Measurements from ENCODE around the gene GDPD4. TPM values are rescaled to one million over a fixed set of nuclear protein-coding genes. Genes with fewer than 3 reads are reported as not detected.

The GDPD4 gene
- total RNA-seq, 1 donor from 2014 or later, result not detected

- peak; percentile 41 for DNase-seq (ENCODE audit: low read depth, low spot score)
These were observed 57.0 kb downstream of the GDPD4 start for GRCh38 chr11:77244277-77245027.

DNA sequence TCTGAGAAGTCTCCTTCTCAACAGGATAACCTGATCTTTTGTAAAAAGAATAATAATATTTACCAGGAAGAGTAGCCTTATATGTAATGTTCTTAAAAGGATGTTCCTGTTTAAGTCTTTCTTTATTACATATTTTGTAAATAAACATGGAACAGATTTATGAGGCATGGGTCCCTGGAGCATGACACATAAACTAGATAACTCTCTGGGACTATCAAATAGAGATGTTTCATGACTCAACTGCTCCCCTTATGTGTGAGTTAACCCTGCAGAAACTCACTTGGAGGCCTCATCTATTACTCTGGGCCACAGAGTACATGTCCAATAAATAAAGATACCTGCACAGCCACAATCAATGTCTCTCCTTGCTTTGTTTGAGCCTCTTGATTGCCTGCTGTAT lies 64.6 kb downstream of the GDPD4 start:
- no peak for DNase-seq (ENCODE audit: low read depth, low spot score)

- no peak for DNase-seq (ENCODE audit: low read depth, low spot score)
These were observed 68.5 kb downstream of the GDPD4 start for GRCh38 chr11:77233011-77233410.

DNA sequence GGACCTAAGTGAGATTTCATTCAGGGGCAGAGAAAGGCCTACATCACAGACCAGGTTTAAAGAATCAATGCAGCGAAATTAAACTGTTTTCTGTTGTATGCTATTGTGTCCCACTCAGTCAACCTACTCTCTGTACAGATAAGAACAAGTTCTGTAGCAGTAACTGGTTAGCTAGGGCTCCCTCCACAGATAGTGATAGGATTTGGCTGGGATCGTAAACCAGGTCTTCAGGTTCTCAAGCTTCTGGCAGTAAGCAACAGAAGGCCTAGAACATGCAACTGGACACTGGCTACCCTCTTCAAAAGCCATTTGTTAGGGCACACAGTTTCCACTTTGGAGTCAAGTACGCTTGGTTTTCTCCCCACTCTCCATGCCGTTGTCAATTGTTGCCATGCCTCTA lies 69.2 kb downstream of the GDPD4 start:
- no peak for DNase-seq (ENCODE audit: low read depth, low spot score)

DNA sequence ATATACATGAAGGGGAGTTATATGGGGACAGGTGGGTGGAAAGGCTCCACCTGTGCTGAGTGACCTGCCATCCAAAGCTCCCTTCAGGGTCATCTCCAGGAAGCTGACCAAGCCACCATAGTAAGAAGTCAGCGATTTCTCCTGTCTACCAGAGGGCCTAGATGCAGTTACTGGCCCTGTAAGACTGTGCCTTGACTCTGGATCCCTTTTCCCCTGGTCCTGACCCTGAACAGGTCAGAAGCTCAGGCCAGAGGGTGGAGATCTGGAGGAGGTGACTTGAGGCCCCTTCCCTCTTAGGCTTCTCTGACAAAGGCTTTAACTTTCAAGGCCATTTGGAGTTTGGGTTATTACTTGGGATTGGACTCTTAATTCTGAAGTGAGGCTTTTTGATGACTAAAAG lies 69.7 kb downstream of the GDPD4 start:
- DNase-seq (ENCODE audit: low read depth, low spot score), result no peak

GRCh38 chr11:77230878-77231605 lies 70.4 kb downstream of the GDPD4 start:
- no peak for DNase-seq (ENCODE audit: low read depth, low spot score)

- DNase-seq (ENCODE audit: low read depth, low spot score), result no peak
These were observed 77.7 kb downstream of the GDPD4 start for GRCh38 chr11:77223797-77224196.

DNA sequence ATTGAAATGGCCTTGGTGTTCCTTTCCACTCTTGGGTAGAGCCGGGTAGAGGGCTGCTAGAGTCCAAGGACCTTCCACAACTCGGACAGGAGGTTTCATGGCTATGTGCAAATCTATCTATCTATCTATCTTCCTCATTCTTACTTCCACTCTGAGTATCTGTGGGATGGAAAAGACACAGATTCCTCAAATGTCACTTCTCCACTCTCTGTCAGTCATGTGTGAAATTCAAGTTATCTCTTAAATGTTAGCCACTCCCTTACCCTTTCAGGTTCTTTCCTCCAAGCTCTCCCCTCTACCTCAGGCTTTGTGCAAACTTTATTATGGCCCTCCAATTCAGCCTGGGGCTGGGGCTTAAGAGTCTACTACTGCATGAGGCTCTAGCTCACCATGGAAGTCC lies 84.3 kb downstream of the GDPD4 start:
- no peak for DNase-seq (ENCODE audit: low read depth, low spot score)

- DNase-seq (ENCODE audit: low read depth, low spot score), result no peak
These were observed 86.4 kb downstream of the GDPD4 start for GRCh38 chr11:77215106-77215505.

GRCh38 chr11:77214557-77214956 lies 86.9 kb downstream of the GDPD4 start:
- no peak for DNase-seq (ENCODE audit: low read depth, low spot score)

GRCh38 chr11:77213589-77214428 lies 87.7 kb downstream of the GDPD4 start:
- DNase-seq (ENCODE audit: low read depth, low spot score), result no peak

DNA sequence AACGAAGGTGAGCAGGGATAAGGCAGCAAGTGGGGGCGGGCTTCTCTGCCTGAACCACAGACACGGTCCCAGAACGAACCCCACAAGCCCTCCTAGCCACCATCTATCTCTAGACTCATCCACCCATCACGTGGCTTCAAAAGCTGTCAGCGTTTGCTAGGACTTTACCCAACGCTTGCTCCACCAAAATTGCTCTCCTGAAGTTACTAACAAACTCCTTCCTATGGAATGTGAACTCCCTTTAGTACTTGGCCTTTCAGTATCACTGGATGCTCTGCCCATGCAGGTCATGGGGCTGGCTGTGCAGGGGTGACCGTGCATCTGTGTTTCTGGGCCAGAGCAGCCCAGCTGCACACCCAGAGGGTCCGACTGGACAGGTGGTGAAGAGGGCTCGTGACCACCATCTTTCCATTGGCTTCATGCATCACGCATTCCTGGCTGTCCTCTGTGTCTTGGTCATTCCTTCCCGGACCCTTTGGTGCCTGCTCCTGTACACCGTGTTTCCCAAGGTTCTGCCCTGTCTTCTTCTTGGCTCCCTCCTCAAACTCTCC lies 88.4 kb downstream of the GDPD4 start:
- DNase-seq (ENCODE audit: low read depth, low spot score), result no peak

DNA sequence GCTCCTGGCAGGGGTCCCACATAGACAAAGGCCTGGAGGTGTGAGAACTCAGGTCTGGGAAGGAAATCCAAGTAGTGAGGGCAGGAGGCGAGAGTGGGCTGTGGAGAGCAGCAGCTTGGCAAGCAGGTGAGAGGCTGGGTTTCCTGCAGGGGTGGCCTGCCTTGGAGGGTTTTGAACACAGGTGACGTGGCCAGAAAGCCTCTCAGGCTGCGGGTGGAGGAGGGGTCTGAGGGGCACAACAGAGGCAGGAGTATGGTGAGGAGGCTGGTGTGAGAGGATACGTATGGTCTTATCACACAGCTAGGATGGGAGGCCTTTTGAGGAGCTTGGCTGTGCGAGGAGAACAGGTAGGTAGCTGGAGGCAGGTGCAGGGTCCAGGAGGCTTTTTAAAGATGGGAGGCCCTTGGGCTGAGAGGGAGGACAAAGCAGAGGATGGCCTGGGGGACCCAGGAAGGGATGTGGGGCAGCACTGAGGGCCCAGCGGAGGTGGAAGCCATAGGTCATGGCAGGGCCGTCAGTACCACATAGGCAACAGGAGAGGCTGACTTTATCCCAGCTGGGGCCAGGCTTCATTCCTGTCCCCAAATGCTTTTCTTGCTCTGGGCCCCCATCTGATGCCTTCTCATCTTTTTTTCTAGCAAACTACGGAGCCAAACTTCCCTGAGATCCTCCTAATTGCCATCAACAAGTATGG lies 89.0 kb downstream of the GDPD4 start:
- no peak for DNase-seq (ENCODE audit: low read depth, low spot score)

DNA sequence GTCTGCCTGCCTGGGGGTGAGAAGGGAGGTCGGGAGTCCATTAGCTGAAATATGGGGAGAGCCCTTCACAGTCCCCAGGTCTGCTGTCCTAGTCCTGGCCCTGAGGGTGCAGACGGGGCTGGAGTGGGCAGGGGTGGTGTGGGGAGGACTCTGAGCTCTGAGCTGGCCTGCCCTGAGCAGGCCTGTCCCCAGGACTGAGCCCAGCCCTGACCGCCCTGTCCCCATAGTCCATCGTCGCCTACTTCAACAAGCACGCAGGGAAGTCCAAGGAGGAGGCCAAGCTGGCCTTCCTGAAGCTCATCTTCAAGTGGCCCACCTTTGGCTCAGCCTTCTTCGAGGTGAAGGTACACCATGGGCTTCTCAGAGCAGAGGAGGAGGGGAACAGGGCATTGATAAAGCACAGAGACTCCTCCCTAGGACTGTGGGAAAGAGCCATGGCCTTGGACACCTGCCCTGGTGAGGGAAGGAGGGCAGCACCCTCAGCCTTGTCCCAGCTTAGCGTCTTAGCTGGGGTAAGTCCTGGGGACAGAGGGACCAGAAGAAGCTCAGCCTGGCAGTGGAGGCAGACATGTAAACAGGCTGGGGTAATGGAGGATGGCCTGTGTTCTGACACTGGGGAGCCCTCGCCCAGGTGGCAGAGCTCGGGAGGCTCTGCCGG lies 89.8 kb downstream of the GDPD4 start:
- DNase-seq (ENCODE audit: low read depth, low spot score), result no peak

- DNase-seq (ENCODE audit: low read depth, low spot score), result no peak
These were observed 90.4 kb downstream of the GDPD4 start for GRCh38 chr11:77211040-77211451.

GRCh38 chr11:77209663-77210062 lies 91.8 kb downstream of the GDPD4 start:
- DNase-seq (ENCODE audit: low read depth, low spot score), result no peak

DNA sequence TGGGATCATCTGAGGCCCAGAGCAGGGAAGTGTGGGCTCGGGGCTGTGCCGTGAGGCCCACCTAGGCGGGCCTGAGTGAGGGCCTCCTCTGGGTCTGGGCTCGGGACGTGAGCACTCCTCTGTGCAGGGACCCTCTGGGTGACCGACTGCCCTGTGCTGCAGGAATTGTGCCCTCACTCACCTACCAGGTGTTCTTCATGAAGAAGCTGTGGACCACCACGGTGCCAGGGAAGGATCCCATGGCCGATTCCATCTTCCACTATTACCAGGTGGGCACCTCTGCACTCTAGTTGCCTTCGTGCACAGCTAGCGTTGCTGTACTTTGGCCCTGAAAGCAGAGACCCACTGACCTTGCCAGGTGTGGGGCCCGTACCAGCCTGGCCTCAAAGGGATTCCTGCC lies 93.0 kb downstream of the GDPD4 start:
- no peak for DNase-seq (ENCODE audit: low read depth, low spot score)

DNA sequence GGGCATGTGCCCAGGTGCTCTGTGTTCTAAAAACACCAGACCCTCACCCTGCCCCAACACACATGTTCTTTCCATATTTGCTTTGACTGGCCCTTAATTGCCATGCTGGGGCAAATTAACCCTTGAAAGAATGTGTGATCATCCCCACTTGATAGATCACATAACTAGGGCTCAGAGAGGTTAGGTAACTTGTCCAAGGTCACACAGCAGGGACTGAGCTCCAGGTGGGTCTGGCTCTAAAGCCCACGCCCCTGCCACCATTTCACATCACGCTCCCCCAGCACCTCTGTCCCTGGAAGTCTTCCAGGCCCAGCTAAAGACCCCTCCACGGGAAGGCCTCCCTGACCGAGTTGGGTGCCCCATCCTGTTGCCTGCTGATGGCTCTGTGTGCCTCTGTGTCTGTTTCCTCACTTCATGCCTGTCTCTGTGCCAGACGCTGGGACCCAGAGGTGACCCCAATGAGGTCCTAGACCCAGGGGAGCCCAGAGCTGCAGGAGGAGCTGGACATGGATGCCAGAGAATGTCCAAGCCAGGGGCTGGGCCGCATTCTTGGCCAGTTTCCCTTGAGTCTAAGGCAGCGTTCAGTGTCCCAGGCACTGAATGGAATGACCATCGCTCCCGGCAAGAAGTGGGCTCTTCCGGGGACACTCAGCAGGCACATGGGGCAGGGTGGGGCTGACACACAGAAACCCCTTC lies 93.7 kb downstream of the GDPD4 start:
- no peak for DNase-seq (ENCODE audit: low read depth, low spot score)

DNA sequence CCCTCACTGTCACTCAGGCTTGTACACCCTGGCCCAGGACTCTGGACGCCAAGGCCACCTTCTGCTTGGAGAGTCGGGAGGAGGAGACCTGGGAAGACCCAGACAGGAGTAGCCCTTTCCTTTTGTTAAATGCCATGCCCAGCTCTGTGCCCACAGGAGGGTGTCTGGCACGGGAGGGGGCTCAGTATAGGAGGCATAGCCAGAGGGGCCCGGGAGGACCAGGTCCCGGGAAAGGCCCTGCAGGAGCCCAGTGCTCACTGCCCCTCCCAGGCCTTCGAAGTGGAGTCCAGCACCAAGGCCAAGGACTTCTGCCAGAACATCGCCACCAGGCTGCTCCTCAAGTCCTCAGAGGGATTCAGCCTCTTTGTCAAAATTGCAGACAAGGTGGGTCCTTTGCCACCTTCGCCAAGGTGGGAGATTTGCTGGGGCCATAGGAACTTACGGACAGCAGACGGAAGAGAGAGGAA lies 94.4 kb downstream of the GDPD4 start:
- DNase-seq (ENCODE audit: low read depth, low spot score), result no peak
